ENCODE measurements around the gene PJVK.

- no peak for TF ChIP-seq CTCF (IDR thresholded peaks at IDR 0.05; ENCODE audit: low read depth, low read length, poor library complexity, severe bottlenecking)
- TF ChIP-seq EZH2phosphoT487 (IDR thresholded peaks at IDR 0.05; ENCODE audit: borderline replicate concordance, low read length): no peak
These were observed 22.8 kb downstream of the PJVK start for GRCh38 chr2:178473931-178474330.
